Sigmoid colon (tissue), 7 donors: ENCODE measurements around the gene BBIP1. TPM values are rescaled to one million over a fixed set of nuclear protein-coding genes. Genes with fewer than 3 reads are reported as not detected.

Source experiments
- DNase-seq: peaks from one replicate; pipeline ENCODE4 v3.0.0-alpha.2; 2019
- H3K27ac ChIP-seq, 4 donors: fragments of 200-600 bp; sonication (generic); one replicate each; pipeline ENCODE4 v1.5.1; 2016 to 2019; ENCODE audit warnings: mild to moderate bottlenecking in 1 of 4
- H3K27me3 ChIP-seq, 3 donors: fragments of 200-600 bp; sonication (generic); one replicate each; pipeline ENCODE4 v1.5.1; 2019; ENCODE audit warnings: mild to moderate bottlenecking in 1 of 3
- H3K36me3 ChIP-seq, 4 donors: fragments of 200-600 bp; sonication (generic); one replicate each; pipeline ENCODE4 v1.5.1; 2016 to 2019
- H3K4me1 ChIP-seq, 4 donors: fragments of 200-600 bp; sonication (generic); one replicate each; pipeline ENCODE4 v1.5.1; 2017 to 2019
- H3K4me3 ChIP-seq, 4 donors: fragments of 200-600 bp; sonication (generic); one replicate each; pipeline ENCODE4 v1.5.1; 2017 to 2019; ENCODE audit warnings: mild to moderate bottlenecking in 2 of 4, moderate library complexity in 1 of 4
- H3K9me3 ChIP-seq, 4 donors: fragments of 200-600 bp in 3 of 4; sonication (generic) in 3 of 4; one replicate each; pipeline versions ENCODE4 v1.5.1 to v1.6.1; 2013 to 2019
- EP300 ChIP-seq, 4 donors: sonication (generic); formaldehyde crosslinking; IDR thresholded peaks; one replicate each; pipeline ENCODE4 v1.6.1; 2017; ENCODE audit warnings: antibody characterized with exemption in 4 of 4
- POLR2A ChIP-seq, 2 donors: fragments of 450-650 bp; IDR thresholded peaks; one replicate each; pipeline ENCODE4 v1.6.1; 2016; ENCODE audit warnings: antibody characterized with exemption in 2 of 2, mild to moderate bottlenecking in 2 of 2, moderate library complexity in 2 of 2
- POLR2AphosphoS5 ChIP-seq, 4 donors: sonication (generic); formaldehyde crosslinking; IDR thresholded peaks; one replicate each; pipeline ENCODE4 v1.6.1; 2017; ENCODE audit warnings: antibody characterized with exemption in 4 of 4
- WGBS, 2 donors: extraction: QIAGEN DNeasy Blood & Tissue Kit; methylation state at CpG; one replicate each; pipeline ENCODE4 v1.1.7; 2013; 5-methylcytosine and 5-hydroxymethylcytosine counted together
- intact Hi-C: fragments of 100-400 bp; cut with DNase I; formaldehyde crosslinking; loops from one replicate; pipeline ENCODE4 v1.15.1; 2023
- polyA plus RNA-seq, 3 donors: library from polyadenylated mRNA; stranded (reverse); fragments of 200-250 nt; gene quantifications; one replicate each; pipeline ENCODE4 v1.2.3, GENCODE V29; 2013
- total RNA-seq, 4 donors: library from RNA; depleted of rRNA; stranded (reverse); fragments of >200 nt; gene quantifications; one replicate each; pipeline ENCODE4 v1.1.0, GENCODE V29; 2016
- TF ChIP-seq, protein P1 (sequence below), 4 experiments: fragments of 450-650 bp in 3 of 4; fragments of 200-600 bp in 1 of 4; IDR thresholded peaks; one replicate each; pipeline ENCODE4 v1.5.1; 2016 to 2019; ENCODE audit warnings: antibody characterized with exemption in 4 of 4, mild to moderate bottlenecking in 3 of 4, moderate library complexity in 2 of 4
- donor health status: healthy with polysubstance abuse.
- donor health status: Bipolar disorder and iron deficiency.
- donor health status: healthy.

BBIP1 gene
- total and polyA plus RNA-seq, 7 donors = 16.2 to 36.8 (median 21.6) TPM

DNA sequence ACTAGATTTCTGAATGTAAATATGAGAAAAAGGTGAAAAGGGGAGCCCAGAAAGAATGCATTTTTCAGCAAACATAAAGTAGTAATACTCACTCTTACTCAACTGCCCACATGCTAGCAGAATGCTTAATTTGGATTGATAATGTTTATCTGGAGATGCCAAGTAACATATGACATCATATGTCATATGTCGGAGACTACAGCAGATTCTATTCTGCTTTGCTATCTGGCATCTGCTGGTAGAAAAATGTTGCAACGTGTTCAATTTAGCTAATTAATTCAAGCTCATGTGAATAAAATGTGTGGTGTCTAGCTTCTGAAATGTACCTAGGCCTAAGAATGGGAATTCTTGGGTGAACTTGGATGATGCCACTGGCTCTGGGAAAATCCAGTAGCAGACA is 4.5 kb downstream of the BBIP1 start:
- Histone ChIP-seq H3K9me3 (no peaks in the 10 kb centered on the region), H3K4me3 (no peak overlapping the region), H3K27ac (no peak overlapping the region), H3K4me1 (peaks cover 0 to 17% (median 10%) of the 10 kb centered on the region in 4 donors), H3K27me3 (no peaks in the 10 kb centered on the region), H3K36me3 (no peaks in the 10 kb centered on the region)
- 85 to 90% methylated on average over 2 of the region's 2 CpGs for WGBS, 2 donors
- intact Hi-C loops = loop anchor here (10.0 kb wide), 2 partner anchors 420 to 990 kb away; partner anchors contain the start of genes DUSP5 and XPNPEP1
- no peak for TF ChIP-seq EP300 (IDR thresholded peaks at IDR 0.05)
- TF ChIP-seq POLR2AphosphoS5 (IDR thresholded peaks at IDR 0.05) = no peak
- TF ChIP-seq POLR2A (IDR thresholded peaks at IDR 0.05) = no peak
- TF ChIP-seq, protein P1, sequence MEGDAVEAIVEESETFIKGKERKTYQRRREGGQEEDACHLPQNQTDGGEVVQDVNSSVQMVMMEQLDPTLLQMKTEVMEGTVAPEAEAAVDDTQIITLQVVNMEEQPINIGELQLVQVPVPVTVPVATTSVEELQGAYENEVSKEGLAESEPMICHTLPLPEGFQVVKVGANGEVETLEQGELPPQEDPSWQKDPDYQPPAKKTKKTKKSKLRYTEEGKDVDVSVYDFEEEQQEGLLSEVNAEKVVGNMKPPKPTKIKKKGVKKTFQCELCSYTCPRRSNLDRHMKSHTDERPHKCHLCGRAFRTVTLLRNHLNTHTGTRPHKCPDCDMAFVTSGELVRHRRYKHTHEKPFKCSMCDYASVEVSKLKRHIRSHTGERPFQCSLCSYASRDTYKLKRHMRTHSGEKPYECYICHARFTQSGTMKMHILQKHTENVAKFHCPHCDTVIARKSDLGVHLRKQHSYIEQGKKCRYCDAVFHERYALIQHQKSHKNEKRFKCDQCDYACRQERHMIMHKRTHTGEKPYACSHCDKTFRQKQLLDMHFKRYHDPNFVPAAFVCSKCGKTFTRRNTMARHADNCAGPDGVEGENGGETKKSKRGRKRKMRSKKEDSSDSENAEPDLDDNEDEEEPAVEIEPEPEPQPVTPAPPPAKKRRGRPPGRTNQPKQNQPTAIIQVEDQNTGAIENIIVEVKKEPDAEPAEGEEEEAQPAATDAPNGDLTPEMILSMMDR (IDR thresholded peaks at IDR 0.05) = no peak
- no peak for DNase-seq

DNA sequence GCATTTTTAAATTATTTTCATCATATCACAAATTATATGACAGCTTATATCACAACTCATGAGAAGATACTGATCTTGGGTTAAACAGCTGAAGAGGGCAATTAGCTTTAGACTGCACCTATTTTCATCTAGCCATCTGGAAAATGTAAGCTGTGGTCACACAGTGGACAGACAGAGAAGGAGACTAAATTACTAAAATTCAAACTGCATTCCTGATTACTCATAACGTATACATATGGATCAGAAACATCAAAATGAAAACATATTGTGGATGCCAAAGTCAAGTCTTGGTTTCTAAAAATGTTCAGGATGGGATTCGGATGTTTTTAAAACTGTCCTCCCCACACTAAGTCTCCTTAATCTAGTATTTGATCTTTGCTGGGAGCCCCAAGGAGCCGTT is 6.6 kb downstream of the BBIP1 start:
- peaks cover 0 to 9% (median 2%) of the 10 kb centered on the region in 4 donors for H3K4me1 ChIP-seq
- TF ChIP-seq, protein P1 (IDR thresholded peaks at IDR 0.05) = no peak
- no peak for TF ChIP-seq POLR2AphosphoS5 (IDR thresholded peaks at IDR 0.05)
- no peak for TF ChIP-seq POLR2A (IDR thresholded peaks at IDR 0.05)
- TF ChIP-seq EP300 (IDR thresholded peaks at IDR 0.05) = no peak
- H3K4me3 ChIP-seq = no peak overlapping the region
- no peaks in the 10 kb centered on the region for H3K27me3 ChIP-seq
- no peak overlapping the region for H3K27ac ChIP-seq
- intact Hi-C loops = loop anchor here (10.0 kb wide), 2 partner anchors 418 to 988 kb away; partner anchors contain the start of genes DUSP5 and XPNPEP1
- no peaks in the 10 kb centered on the region for H3K36me3 ChIP-seq
- WGBS, 2 donors = 83 to 84% methylated on average over 3 of the region's 3 CpGs
- DNase-seq = no peak
- H3K9me3 ChIP-seq = no peaks in the 10 kb centered on the region

DNA sequence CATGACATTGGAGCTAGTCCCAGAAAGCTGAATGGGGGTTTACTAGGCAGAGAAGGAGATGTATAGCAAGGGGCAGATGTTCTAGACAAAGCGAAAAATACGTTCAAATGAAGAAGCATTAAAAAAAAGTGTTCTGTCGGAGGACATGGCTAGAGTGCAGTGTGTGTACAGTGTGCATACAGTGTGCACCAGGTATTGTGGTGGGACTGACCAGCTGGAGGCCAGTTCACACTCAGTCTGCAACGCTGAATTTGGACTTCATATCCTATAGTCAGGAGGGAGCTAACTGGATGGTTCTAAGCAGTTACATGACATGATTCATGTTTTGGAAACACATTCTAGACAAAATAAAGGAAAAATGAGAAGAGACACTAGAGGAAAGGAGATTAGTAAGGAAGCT is 8.8 kb downstream of the BBIP1 start:
- 81 to 83% methylated on average over 4 of the region's 4 CpGs for WGBS, 2 donors
- Histone ChIP-seq H3K36me3 (peaks cover 0 to 5% (median 0%) of the 10 kb centered on the region in 4 donors), H3K4me3 (no peak overlapping the region), H3K4me1 (no peaks in the 10 kb centered on the region), H3K27me3 (no peaks in the 10 kb centered on the region), H3K27ac (no peak overlapping the region), H3K9me3 (no peaks in the 10 kb centered on the region)
- TF ChIP-seq POLR2AphosphoS5 (IDR thresholded peaks at IDR 0.05) (no peak), POLR2A (IDR thresholded peaks at IDR 0.05) (no peak), EP300 (IDR thresholded peaks at IDR 0.05) (no peak)
- TF ChIP-seq, protein P1 (IDR thresholded peaks at IDR 0.05) = no peak
- no peak for DNase-seq
- intact Hi-C loops = loop anchor here (10.0 kb wide), 2 partner anchors 415 to 985 kb away; partner anchors contain the start of genes DUSP5 and XPNPEP1

DNA sequence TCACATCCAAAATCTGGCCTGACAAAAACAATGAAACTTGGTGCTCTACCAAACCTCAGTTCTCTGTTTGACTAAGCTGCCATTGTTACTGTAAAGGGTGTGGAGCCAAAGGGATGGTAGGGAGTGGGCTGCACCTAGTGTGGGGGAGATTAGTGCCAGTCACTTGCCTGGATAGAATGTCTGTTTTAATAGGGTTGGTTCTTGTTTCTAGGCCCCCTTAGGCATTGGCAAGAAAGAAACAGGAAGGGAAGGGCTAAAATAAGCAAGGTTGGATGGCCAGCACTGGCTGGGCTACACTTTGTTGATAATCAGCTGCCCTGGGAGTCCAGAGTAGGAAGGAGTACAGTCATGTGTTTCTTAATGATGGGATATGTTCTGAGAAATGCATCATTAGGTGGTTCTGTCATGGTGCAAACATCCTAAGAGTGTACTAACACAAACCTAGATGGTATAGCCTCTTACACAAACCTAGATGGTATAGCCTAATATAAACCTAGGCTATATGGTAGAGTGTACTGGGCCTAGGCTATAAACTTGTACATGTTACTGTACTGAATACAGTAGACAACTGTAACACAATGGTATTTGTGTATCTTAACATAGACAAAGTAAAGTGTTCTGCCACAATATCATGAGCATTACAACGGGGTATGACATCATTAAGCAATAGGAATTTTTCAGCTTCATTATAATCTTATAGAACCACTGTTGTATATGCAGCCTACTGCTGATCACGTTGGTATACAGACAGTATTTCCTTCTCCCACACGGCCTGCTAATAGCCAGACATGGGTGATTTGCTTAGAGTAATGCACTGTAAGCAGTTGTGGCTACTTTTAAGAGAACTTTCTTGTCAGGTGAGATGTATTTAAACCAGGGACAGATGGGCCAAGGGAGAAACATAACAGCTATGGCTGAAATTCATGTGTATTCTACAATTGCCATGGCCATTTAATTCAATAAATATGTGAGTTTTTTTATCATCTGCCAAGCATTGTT is 15.4 kb downstream of the BBIP1 start:
- no peak for DNase-seq
- Histone ChIP-seq H3K27me3 (no peaks in the 10 kb centered on the region), H3K36me3 (peaks cover 0 to 37% (median 12%) of the 10 kb centered on the region in 4 donors), H3K9me3 (no peaks in the 10 kb centered on the region), H3K27ac (peak overlapping the region in 1 of 4 donors; percentile 44), H3K4me1 (peaks cover 0 to 22% (median 8%) of the 10 kb centered on the region in 4 donors), H3K4me3 (no peak overlapping the region)
- intact Hi-C loops = no loop called here
- TF ChIP-seq POLR2AphosphoS5 (IDR thresholded peaks at IDR 0.05) (peak in 2 of 4 donors; percentile 8 to 11), POLR2A (IDR thresholded peaks at IDR 0.05) (no peak), EP300 (IDR thresholded peaks at IDR 0.05) (no peak)
- TF ChIP-seq, protein P1 (IDR thresholded peaks at IDR 0.05) = no peak
- 78 to 80% methylated on average over 3 of the region's 3 CpGs for WGBS, 2 donors
